Fibroblast of villous mesenchyme (primary cell): Measurements from ENCODE around the gene ICAM2. TPM values are rescaled to one million over a fixed set of nuclear protein-coding genes. Genes with fewer than 3 reads are reported as not detected.

ENCODE experiments used
- DNase-seq: peaks from one replicate; pipeline ENCODE4 v3.0.0-alpha.2; 2010; ENCODE audit warnings: low read depth
- H3K4me3 ChIP-seq: 2 replicates; pipeline ENCODE4 v1.5.1; 2011; ENCODE audit warnings: low read depth, mild to moderate bottlenecking, low read length
- total RNA-seq: library from RNA; depleted of rRNA; stranded (reverse); fragments of >200 nt; gene quantifications from 2 replicates; pipeline ENCODE4 v1.2.3, GENCODE V29; 2012
- TF ChIP-seq, protein P1 (sequence below): IDR thresholded peaks from 2 replicates; pipeline ENCODE4 v1.5.1; 2012; ENCODE audit warnings: low read depth, mild to moderate bottlenecking, low read length; ENCODE audit not compliant: insufficient read depth

The ICAM2 gene
- total RNA-seq, 1 donor: 1.7 TPM

DNA sequence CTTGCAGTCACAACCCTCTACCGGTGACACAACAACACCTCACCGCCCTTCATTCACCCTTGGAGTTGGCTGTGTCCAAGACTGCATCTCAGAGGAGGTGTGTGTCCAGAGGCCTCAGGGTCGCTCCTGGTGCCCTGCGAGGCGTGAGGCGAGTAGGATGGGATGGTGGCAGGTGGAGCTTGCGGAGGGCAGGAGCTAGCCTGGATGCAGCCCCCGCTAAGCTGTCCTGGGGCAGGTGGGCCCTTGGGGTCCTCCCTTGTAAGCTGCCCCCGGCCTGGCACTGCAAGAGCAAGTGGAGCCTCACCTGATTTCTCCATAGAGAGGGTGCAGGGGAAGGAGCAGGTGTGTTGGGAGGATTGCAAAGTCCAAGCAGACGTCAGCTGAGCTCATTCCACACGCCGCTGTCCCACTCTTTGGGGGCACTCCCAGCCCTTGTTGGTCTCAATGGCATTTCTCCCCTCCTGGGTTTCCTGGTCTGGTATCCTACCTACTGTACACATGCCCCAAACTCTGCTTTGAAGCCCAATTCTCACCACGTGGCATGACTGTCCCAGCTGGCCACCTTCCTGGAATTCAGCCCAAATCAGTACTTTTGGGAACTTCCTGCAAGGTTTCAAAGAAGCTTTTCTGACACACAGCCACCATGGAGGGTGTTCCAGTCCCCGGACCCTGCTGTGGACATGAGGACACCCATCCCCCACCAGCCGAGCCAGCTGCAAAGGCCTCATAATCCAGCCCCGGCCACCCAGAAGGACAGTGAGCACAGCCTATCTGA is 18.1 kb upstream of the ICAM2 start:
- no peak for DNase-seq
- TF ChIP-seq, protein P1, sequence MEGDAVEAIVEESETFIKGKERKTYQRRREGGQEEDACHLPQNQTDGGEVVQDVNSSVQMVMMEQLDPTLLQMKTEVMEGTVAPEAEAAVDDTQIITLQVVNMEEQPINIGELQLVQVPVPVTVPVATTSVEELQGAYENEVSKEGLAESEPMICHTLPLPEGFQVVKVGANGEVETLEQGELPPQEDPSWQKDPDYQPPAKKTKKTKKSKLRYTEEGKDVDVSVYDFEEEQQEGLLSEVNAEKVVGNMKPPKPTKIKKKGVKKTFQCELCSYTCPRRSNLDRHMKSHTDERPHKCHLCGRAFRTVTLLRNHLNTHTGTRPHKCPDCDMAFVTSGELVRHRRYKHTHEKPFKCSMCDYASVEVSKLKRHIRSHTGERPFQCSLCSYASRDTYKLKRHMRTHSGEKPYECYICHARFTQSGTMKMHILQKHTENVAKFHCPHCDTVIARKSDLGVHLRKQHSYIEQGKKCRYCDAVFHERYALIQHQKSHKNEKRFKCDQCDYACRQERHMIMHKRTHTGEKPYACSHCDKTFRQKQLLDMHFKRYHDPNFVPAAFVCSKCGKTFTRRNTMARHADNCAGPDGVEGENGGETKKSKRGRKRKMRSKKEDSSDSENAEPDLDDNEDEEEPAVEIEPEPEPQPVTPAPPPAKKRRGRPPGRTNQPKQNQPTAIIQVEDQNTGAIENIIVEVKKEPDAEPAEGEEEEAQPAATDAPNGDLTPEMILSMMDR: no peak

DNA sequence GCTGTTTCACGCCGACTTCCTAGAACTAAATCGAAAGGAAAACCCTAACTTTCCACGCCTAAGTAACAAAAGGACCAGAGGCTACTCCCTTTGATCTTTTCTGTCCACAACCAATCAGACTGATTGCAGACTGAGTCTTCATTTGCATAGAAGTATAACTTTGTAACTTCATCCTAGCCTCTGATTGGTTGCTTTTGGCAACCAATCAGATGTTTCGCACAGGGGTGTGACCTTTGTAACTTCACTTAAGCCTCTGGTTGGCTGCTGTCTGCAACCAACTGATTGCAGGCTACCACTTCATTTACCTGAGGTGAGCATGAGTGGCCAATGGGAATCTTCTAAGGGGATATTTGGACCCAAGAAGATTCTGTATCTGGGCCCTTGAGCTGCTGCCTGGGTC is 17.4 kb upstream of the ICAM2 start:
- no peak overlapping the region for H3K4me3 ChIP-seq
- TF ChIP-seq, protein P1: no peak
- DNase-seq: no peak

More for the DNA sequence above, 18.1 kb upstream of the ICAM2 start:
- H3K4me3 ChIP-seq: no peak overlapping the region

DNA sequence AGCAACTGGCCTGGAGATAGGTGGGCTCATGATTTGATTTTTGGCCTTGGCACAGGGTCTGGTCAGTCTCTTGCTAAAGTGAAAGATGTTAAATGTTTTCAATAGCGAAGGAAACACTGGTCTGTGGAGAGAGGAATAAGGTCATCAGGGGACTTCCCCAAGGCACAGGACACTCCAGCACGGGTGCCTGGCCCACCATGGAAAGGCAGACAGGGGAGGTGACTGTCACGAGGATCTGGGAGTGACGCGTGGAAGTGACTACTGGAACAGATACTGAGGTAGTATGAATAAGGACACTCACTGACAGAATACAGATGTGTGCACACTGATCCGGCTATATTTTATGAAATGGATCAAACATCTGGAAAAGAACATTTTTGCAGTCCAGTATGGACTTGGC is 16.7 kb upstream of the ICAM2 start:
- TF ChIP-seq, protein P1: no peak
- DNase-seq: no peak
- H3K4me3 ChIP-seq: no peak overlapping the region

DNA sequence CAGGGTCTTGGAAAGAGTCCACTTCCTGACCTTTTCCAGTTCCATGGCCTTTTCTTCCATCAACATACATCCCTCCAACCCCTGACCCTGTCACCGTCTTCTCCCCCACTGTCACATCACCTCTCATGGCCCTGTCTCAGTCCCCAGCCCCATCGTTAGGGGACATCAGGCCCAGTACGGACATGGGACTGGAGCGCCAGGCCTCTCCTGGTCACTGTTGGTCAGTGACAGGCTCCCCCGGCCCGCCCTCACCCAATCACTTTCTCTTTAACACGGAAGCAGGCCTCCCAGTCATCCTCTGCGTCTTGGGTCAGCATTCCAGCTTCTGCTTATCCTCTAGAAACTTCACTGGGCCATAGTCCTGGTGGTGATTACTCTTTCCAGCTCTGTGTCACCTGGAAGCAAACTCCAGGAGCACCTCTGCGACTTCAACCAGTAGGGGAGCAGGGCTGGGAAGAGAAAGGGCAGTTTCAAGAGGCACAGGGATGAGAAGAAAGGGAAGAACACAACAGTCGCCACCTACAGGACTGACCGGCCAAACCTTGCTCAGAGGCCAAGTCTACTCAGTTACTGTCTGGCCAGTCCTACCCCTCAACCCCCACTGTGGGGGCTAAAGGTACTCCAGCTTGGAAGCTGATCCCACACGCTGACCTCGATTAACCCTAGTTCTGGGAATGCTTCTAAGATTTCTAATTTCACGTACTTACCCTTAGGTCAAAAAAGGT is 15.9 kb upstream of the ICAM2 start:
- TF ChIP-seq, protein P1: peak; percentile 13
- H3K4me3 ChIP-seq: no peak overlapping the region
- no peak for DNase-seq

DNA sequence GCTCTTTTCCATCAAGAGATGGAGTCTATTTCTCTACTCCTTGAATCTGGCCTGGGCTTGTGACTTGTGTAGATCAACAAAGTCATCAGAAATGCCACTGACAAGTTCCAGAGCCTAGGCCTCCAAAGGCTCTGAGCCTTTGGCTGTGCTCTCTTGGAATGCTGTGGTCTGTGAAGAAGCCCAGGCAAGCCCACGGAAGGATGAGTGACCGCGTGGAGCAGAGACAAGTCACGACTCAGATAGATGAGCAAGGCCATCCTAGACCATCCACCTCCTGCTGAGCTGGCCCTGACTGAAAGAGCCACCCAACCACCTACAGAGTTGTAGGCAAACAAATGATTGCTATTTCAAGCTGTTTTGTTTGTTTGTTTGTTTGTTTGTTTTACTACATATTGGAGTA is 11.6 kb upstream of the ICAM2 start:
- no peak for DNase-seq
- TF ChIP-seq, protein P1: no peak
- H3K4me3 ChIP-seq: no peak overlapping the region

DNA sequence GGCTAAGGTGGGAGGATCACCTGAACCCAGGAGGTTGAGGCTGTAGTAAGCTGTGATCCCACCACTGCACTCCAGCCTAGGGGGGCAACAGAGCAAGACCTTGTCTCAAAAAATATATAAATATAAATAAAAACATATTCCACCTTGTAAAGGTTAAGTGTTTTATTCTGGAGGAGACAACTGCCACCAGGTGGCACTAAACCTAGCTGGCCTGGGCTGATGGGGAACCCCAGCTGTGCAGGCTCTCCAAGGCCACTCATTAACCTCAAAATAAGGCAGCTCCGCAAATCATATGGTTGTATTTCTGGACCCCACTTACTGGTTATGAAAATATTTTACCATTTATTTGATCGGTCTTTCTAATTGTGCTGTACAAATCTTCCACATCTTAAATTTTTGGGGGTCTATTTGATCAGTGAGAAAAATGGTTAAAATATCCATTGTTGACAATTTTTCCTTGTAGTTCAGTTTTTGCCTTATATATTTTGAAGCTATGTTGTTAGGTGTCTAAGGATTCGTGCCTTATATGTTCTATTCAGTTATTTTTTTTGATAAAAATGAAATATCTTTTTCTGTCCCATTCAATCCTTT is 8.5 kb upstream of the ICAM2 start:
- TF ChIP-seq, protein P1: peak; percentile 69
- DNase-seq: peak; percentile 72
- H3K4me3 ChIP-seq: no peak overlapping the region
